GM12878 (cell line): ENCODE results near the gene SNCAIP.

ENCODE experiments used
- ATF3 ChIP-seq: IDR thresholded peaks from 2 replicates; pipeline ENCODE4 v1.6.1; 2011; ENCODE audit warnings: low read depth, mild to moderate bottlenecking, low read length, moderate library complexity, borderline replicate concordance; ENCODE audit errors: extremely low read depth
- CBFB ChIP-seq: IDR thresholded peaks from 2 replicates; pipeline ENCODE4 v1.6.1; 2016; ENCODE audit warnings: antibody characterized with exemption, low read depth
- E2F8 ChIP-seq: fragments of 450-650 bp; IDR thresholded peaks from 2 replicates; pipeline ENCODE4 v1.6.1; 2018; ENCODE audit warnings: mild to moderate bottlenecking, low read depth, moderate library complexity; ENCODE audit not compliant: partially characterized antibody
- EZH2 ChIP-seq: IDR thresholded peaks from 2 replicates; pipeline ENCODE4 v1.6.1; 2012; ENCODE audit warnings: low read depth, mild to moderate bottlenecking, control low read depth, inconsistent platforms, low read length, borderline replicate concordance; ENCODE audit not compliant: control insufficient read depth
- HDAC2 ChIP-seq: fragments of 200-600 bp; sonication (generic); IDR thresholded peaks from 2 replicates; pipeline ENCODE4 v1.6.1; 2017
- JUNB ChIP-seq: IDR thresholded peaks from 2 replicates; pipeline ENCODE4 v1.6.1; 2016; ENCODE audit warnings: antibody characterized with exemption, mild to moderate bottlenecking
- NFYB ChIP-seq: IDR thresholded peaks from 2 replicates; pipeline ENCODE4 v1.6.1; 2011; ENCODE audit warnings: low read depth, mild to moderate bottlenecking, low read length, improper control_type of control experiment, moderate library complexity; ENCODE audit not compliant: insufficient read depth
- PBX3 ChIP-seq: IDR thresholded peaks from 2 replicates; pipeline ENCODE4 v1.6.1; 2011; ENCODE audit warnings: mild to moderate bottlenecking, low read depth, low read length, moderate library complexity; ENCODE audit not compliant: insufficient replicate concordance
- POLR2A ChIP-seq: IDR thresholded peaks from 2 replicates; pipeline ENCODE4 v1.6.1; 2011; ENCODE audit warnings: low read depth, mild to moderate bottlenecking, low read length
- RAD21 ChIP-seq: IDR thresholded peaks from 2 replicates; pipeline ENCODE4 v1.6.1; 2011; ENCODE audit warnings: mild to moderate bottlenecking, low read depth, low read length, moderate library complexity; ENCODE audit not compliant: insufficient read depth
- REST ChIP-seq: IDR thresholded peaks from 2 replicates; pipeline ENCODE4 v1.6.1; 2012; ENCODE audit warnings: mild to moderate bottlenecking, low read depth, low read length
- SIN3A ChIP-seq: IDR thresholded peaks from 2 replicates; pipeline ENCODE4 v1.6.1; 2012; ENCODE audit warnings: low read depth, low read length, improper control_type of control experiment
- ZNF24 ChIP-seq: fragments of 450-650 bp; IDR thresholded peaks from 2 replicates; pipeline ENCODE4 v1.6.1; 2017; ENCODE audit warnings: antibody characterized with exemption, mild to moderate bottlenecking

GRCh38 chr5:122316656-122317055 is 4.6 kb downstream of the SNCAIP start:
- no peak for TF ChIP-seq REST
- TF ChIP-seq ZNF24, result no peak
- no peak for TF ChIP-seq POLR2A
- no peak for TF ChIP-seq PBX3
- no peak for TF ChIP-seq JUNB
- TF ChIP-seq SIN3A, result no peak
- TF ChIP-seq EZH2, result no peak
- no peak for TF ChIP-seq RAD21
- TF ChIP-seq CBFB, result no peak
- TF ChIP-seq E2F8, result no peak
- no peak for TF ChIP-seq HDAC2
- TF ChIP-seq NFYB, result no peak
- TF ChIP-seq ATF3, result no peak
